Astrocyte of the spinal cord (primary cell): Measurements from ENCODE around the gene ICAM1.
A peak's percentile ranks its signal among the peaks of the same experiment; 100 is the strongest.

Source experiments
- DNase-seq: peaks from one replicate; pipeline ENCODE4 v3.0.0; 2011; ENCODE audit warnings: low read depth, low spot score
- H3K4me3 ChIP-seq: 2 replicates; pipeline ENCODE4 v1.5.1; 2011; ENCODE audit warnings: low read depth, mild to moderate bottlenecking, low read length, moderate library complexity
- in situ Hi-C: cut with HindIII; loops from 2 replicates; pipeline ENCODE4 v1.10.0; 2017; ENCODE audit warnings: low sequenced_read_pairs
- TF ChIP-seq, protein P1 (sequence below): IDR thresholded peaks from 2 replicates; pipeline ENCODE4 v1.5.1; 2012; ENCODE audit warnings: low read depth, mild to moderate bottlenecking, low read length, inconsistent platforms

ICAM1 gene

DNA sequence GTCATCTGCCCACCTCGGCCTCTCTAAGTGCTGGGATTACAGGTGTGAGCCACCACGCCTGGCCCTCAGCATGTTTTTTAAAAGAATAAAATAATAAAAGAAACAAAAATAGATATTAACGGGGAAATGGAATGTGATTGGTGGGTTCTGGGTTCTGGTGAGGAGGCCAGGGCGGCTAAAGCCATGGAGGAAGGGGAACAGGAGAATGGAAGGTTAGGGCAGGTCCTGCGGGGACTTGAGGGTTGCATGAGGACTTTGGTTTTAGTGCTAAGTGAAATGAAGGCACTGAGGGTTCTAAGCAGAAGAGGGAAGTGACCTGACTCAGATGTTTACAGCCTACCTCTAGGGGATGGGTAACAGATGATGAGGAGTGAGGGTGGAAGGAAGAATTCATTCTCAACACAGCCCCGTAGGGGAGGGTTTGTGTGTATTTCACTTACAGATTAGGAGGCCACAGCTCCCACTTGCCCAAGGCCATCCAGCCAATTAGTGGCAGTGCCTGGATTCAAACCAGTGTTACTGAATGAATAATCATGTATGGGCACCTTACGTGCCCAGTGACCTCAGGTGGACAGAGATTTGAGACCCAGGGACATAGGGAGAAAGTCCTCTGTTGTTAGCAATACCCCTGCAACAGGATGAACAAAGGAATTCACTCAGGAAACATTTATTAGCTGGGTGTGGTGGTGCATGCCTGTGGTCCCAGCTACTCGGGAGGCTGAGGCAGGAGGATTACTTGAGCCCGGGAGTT, 25.6 kb upstream of the ICAM1 start:
- no peak overlapping the region for H3K4me3 ChIP-seq
- in situ Hi-C loops = no loop called here
- no peak for DNase-seq
- TF ChIP-seq, protein P1, sequence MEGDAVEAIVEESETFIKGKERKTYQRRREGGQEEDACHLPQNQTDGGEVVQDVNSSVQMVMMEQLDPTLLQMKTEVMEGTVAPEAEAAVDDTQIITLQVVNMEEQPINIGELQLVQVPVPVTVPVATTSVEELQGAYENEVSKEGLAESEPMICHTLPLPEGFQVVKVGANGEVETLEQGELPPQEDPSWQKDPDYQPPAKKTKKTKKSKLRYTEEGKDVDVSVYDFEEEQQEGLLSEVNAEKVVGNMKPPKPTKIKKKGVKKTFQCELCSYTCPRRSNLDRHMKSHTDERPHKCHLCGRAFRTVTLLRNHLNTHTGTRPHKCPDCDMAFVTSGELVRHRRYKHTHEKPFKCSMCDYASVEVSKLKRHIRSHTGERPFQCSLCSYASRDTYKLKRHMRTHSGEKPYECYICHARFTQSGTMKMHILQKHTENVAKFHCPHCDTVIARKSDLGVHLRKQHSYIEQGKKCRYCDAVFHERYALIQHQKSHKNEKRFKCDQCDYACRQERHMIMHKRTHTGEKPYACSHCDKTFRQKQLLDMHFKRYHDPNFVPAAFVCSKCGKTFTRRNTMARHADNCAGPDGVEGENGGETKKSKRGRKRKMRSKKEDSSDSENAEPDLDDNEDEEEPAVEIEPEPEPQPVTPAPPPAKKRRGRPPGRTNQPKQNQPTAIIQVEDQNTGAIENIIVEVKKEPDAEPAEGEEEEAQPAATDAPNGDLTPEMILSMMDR = no peak

DNA sequence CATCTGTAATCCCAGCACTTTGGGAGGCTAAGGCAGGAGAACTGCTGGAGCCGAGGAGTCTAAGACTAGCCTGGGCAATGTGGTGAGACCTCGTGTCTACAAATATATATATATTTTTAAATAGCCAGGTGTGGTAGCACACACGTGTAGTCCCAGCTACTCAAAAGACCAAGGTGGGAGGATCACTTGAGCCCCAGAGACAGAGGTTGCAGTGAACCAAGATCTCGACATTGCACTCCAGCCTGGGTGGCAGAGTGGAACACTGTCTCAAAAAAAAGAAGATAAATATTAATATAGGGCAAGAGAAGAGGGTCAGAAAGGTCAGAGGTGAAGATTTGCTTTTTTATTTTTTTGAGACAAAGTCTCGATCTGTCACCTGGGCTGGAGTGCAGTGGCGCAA, 24.4 kb upstream of the ICAM1 start:
- DNase-seq = no peak
- H3K4me3 ChIP-seq = no peak overlapping the region
- TF ChIP-seq, protein P1 = no peak
- in situ Hi-C loops = no loop called here

DNA sequence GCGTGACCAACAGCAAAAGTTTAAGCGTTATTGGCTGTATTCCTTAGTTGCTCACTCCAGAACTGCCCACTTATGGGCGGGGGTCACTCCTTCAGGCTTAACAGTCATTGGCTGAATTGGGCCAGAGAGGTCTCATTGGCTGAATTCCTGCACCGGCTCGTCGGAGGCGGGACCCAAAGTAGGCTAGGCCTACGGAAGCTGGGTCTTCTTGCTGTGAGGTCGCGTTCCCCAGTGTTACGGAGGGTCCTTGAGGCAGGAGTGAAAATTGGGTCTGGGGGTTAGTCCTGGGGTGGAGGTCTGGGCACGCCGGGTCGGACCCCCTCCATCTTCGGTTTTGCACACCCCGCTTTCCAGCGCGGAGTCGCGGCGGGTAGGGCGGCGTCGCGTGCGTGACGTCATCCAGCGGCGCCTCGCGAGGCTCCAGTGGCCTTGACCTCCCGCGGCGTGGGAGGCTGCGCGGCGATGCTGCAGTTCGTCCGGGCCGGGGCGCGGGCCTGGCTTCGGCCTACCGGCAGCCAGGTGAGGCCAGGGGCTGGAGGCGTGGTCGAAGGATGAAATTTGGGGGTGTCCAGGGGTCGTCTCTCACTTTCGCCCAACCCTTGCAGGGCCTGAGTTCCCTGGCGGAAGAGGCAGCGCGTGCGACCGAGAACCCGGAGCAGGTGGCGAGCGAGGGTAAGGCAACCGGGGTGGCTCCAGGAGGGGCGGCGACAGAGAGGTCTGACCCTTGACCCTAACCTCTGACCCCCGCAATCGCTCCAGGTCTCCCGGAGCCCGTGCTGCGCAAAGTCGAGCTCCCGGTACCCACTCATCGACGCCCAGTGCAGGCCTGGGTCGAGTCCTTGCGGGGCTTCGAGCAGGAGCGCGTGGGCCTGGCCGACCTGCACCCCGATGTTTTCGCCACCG, 18.9 kb upstream of the ICAM1 start, which contains the start of gene MRPL4:
Gene MRPL4, plus strand, starts transcription at position 423 of the 903 bp plus-strand sequence. Its CDS starts 40 bp downstream, at position 463.
- peak; percentile 99 for DNase-seq
- in situ Hi-C loops = no loop called here
- peak within 1 kb of the TSS; percentile 96 for H3K4me3 ChIP-seq
- TF ChIP-seq, protein P1 = no peak

DNA sequence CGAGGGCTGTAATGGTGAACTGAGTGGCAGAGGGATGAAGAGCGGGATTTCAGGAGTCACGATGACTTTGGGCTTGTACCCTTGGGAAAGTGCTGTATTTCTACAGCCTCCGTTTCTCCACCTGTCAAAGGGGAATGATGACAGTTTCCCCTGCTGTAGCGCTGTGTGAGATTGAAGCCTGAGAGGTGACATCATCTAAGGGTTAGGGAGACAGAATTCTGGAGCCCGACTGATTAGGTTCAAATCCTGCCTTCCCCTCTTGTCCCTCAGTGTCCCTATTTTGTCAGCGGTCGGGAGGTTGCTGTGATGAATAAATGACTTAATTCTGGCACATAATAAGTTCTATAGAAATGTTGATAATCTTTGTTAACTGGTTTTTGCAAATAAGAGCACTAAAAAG, 18.2 kb upstream of the ICAM1 start:
- peak overlapping the region; percentile 96 for H3K4me3 ChIP-seq
- no peak for DNase-seq
- in situ Hi-C loops = no loop called here
- TF ChIP-seq, protein P1 = no peak

DNA sequence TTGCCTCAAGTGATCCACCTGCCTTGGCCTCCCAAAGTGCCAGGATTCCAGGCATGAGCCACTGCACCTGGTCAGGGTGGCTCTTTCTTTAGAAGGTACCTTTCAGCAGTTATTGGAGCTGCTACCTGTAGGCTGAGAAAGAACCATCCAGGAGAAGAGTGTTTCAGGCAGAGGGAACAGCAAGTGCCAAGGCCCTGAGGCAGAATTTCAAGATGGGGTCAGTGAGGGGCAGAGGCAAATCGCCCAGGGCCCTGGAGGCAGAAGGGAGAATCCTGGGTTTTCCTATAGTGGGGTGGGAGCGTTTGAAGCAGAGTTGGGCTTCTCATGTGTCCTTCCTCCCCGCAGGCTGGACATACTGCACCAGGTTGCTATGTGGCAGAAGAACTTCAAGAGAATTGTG, 16.7 kb upstream of the ICAM1 start:
- H3K4me3 ChIP-seq = no peak overlapping the region
- in situ Hi-C loops = no loop called here
- no peak for DNase-seq
- TF ChIP-seq, protein P1 = no peak

DNA sequence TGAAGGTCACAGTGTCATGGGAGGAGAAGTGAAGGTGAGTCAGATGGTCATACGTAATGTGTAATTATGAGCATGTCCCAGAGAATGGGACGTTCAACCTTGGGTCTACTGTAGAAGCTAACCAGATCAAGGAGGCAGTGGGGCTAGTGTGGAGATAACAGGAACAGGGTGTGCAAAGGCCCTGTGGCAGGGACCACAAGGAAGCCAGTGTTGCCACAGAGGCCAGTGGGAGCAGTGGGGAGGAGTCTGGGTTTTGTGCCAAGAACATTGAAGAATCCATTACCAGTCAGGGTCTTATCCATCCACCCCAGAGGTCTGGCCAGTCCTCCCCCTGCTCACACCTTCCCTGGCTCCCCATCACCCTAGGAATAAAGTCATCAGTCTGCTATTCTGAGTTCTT, 15.6 kb upstream of the ICAM1 start:
- in situ Hi-C loops = no loop called here
- TF ChIP-seq, protein P1 = no peak
- no peak overlapping the region for H3K4me3 ChIP-seq
- DNase-seq = no peak
